Natural killer cell (primary cell): ENCODE data around the gene MKS1. TPM values are rescaled to one million over a fixed set of nuclear protein-coding genes. Genes with fewer than 3 reads are reported as not detected.
A peak's percentile ranks its signal among the peaks of the same experiment; 100 is the strongest.

Experiments
- ATAC-seq, 3 donors: fragments of 150-1000 bp in 2 of 3; fragments of 200-7000 bp in 1 of 3; cut with Tn5 transposase; 1 replicate in 1 of 3; 2 replicates in 2 of 3; pipeline ENCODE4 v1.10.0; 2021; ENCODE audit warnings: mild to moderate bottlenecking in 2 of 3, moderate library complexity in 2 of 3
- DNase-seq, 2 donors: peaks; one replicate each; pipeline versions ENCODE4 v3.0.0 to v3.0.0-alpha.2; 2013 to 2021; ENCODE audit warnings: mixed read lengths in 1 of 2
- H3K27ac ChIP-seq: one replicate; pipeline ENCODE4 v1.5.1; 2013; ENCODE audit warnings: mild to moderate bottlenecking, low read length
- H3K27me3 ChIP-seq: one replicate; pipeline ENCODE4 v1.6.1; 2013; ENCODE audit warnings: low read length; ENCODE audit not compliant: control insufficient read depth, insufficient read depth
- H3K36me3 ChIP-seq: one replicate; pipeline ENCODE4 v1.6.1; 2013; ENCODE audit warnings: low read length; ENCODE audit not compliant: control insufficient read depth, insufficient read depth
- H3K4me1 ChIP-seq: one replicate; pipeline ENCODE4 v1.6.1; 2013; ENCODE audit warnings: low read length; ENCODE audit not compliant: control insufficient read depth, insufficient read depth
- H3K4me3 ChIP-seq: one replicate; pipeline ENCODE4 v1.5.1; 2013; ENCODE audit warnings: low read length
- H3K9me3 ChIP-seq: one replicate; pipeline ENCODE4 v1.6.1; 2013; ENCODE audit warnings: low read length; ENCODE audit not compliant: control insufficient read depth, insufficient read depth
- H3K27ac Mint-ChIP-seq, 2 donors: one replicate each; pipeline ENCODE4 v1.8.0; 2022; ENCODE audit warnings: mild to moderate bottlenecking in 2 of 2, mixed read lengths in 2 of 2, moderate library complexity in 1 of 2
- H3K27me3 Mint-ChIP-seq, 2 donors: one replicate each; pipeline ENCODE4 v1.8.0; 2022; ENCODE audit warnings: low read depth in 2 of 2, mixed read lengths in 2 of 2
- H3K36me3 Mint-ChIP-seq: one replicate; pipeline ENCODE4 v1.8.0; 2022; ENCODE audit warnings: mixed read lengths
- H3K4me1 Mint-ChIP-seq, 2 donors: one replicate each; pipeline ENCODE4 v1.8.0; 2022; ENCODE audit warnings: mixed read lengths in 2 of 2
- H3K4me3 Mint-ChIP-seq: one replicate; pipeline ENCODE4 v1.8.0; 2022; ENCODE audit warnings: mild to moderate bottlenecking, moderate library complexity, mixed read lengths
- H3K9me3 Mint-ChIP-seq, 2 donors: one replicate each; pipeline ENCODE4 v1.8.0; 2022; ENCODE audit warnings: mixed read lengths in 2 of 2
- WGBS: methylation state at CpG from one replicate; pipeline ENCODE4 v1.1.7; 2013; ENCODE audit warnings: missing lambda C conversion rate; ENCODE audit not compliant: insufficient coverage; 5-methylcytosine and 5-hydroxymethylcytosine counted together
- intact Hi-C: fragments of 100-400 bp; cut with micrococcal nuclease; formaldehyde crosslinking; loops from one replicate; pipeline ENCODE4 v1.14.2; 2022
- total RNA-seq, 4 donors: library from RNA; stranded (reverse); fragments of 120-200 nt in 1 of 4; gene quantifications; one replicate each; pipeline versions ENCODE4 v1.2.3 to v1.2.4, GENCODE V29; 2013 to 2022
- TF ChIP-seq, protein P1 (sequence below): fragments of 200-600 bp; IDR thresholded peaks from one replicate; pipeline ENCODE4 v1.8.0; 2022; ENCODE audit warnings: antibody characterized with exemption

MKS1 gene
- total RNA-seq, 3 donors from 2014 or later (not counting 1 experiment from before 2014, with no cell fraction given), result 4.5 to 10.7 (median 8.5) TPM

DNA sequence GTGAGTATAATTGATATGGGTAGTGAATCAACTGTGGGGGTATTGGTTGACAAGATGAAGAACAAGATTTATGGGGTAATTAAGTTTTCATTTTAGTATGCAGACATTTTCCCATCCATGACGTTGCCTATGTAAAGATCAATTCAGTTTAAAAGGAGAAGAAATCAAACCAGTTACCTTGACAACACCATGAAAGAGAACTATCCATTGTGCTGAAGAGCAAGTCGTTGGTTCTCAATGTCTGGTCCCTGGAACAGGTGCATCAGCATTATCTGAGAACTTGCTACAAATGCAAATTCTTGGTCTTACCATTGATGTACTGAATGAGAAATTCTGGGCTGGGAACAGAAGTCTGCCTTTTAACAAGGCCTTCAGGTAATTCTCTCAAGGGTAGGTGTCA is 53.1 kb downstream of the MKS1 start:
- no peaks in the 10 kb centered on the region for H3K36me3 Mint-ChIP-seq
- H3K9me3 ChIP-seq, result no peaks in the 10 kb centered on the region
- DNase-seq (peak in 1 of 2 donors; percentile 32), ATAC-seq (no peak)
- intact Hi-C loops, result no loop called here
- H3K4me3 ChIP-seq, result no peak overlapping the region
- H3K27ac ChIP-seq, result no peak overlapping the region
- peaks cover 29 to 31% of the 10 kb centered on the region in 2 donors for H3K4me1 Mint-ChIP-seq
- no peak overlapping the region for H3K4me3 Mint-ChIP-seq
- no peaks in the 10 kb centered on the region for H3K36me3 ChIP-seq
- H3K9me3 Mint-ChIP-seq, result no peaks in the 10 kb centered on the region
- H3K27me3 ChIP-seq, result no peaks in the 10 kb centered on the region
- no peaks in the 10 kb centered on the region for H3K27me3 Mint-ChIP-seq
- H3K27ac Mint-ChIP-seq, result no peak overlapping the region
- WGBS, result 22% methylated on average over 2 of the region's 2 CpGs
- TF ChIP-seq, protein P1, sequence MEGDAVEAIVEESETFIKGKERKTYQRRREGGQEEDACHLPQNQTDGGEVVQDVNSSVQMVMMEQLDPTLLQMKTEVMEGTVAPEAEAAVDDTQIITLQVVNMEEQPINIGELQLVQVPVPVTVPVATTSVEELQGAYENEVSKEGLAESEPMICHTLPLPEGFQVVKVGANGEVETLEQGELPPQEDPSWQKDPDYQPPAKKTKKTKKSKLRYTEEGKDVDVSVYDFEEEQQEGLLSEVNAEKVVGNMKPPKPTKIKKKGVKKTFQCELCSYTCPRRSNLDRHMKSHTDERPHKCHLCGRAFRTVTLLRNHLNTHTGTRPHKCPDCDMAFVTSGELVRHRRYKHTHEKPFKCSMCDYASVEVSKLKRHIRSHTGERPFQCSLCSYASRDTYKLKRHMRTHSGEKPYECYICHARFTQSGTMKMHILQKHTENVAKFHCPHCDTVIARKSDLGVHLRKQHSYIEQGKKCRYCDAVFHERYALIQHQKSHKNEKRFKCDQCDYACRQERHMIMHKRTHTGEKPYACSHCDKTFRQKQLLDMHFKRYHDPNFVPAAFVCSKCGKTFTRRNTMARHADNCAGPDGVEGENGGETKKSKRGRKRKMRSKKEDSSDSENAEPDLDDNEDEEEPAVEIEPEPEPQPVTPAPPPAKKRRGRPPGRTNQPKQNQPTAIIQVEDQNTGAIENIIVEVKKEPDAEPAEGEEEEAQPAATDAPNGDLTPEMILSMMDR, result no peak
- H3K4me1 ChIP-seq, result peaks cover 20% of the 10 kb centered on the region

DNA sequence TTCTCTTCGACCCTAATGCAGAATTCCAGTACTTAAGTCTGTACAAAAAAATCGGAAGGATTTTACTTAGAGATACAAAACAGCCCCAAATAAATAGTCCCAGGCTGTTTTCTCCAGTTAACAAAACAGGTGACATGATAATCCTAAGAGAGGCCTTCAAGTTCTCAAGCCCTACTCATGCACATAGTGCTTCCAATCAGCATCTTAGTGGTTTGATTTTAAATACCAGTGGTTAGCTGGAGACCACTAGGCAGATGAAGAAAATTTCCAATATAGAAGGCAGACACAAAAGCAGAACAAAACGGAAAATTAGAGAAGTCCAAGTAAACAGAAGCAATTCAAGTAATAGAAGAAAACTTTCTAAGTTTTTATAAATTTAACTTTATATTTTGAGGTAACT is 57.5 kb downstream of the MKS1 start:
- WGBS, result 87% methylated on average over 2 of the region's 3 CpGs
- DNase-seq (no peak), ATAC-seq (no peak)
- Mint-ChIP-seq H3K4me1 (peaks cover 12 to 16% of the 10 kb centered on the region in 2 donors), H3K36me3 (no peaks in the 10 kb centered on the region), H3K9me3 (no peaks in the 10 kb centered on the region), H3K4me3 (no peak overlapping the region), H3K27me3 (no peaks in the 10 kb centered on the region), H3K27ac (no peak overlapping the region)
- intact Hi-C loops, result no loop called here
- Histone ChIP-seq H3K4me3 (no peak overlapping the region), H3K27me3 (no peaks in the 10 kb centered on the region), H3K27ac (no peak overlapping the region), H3K4me1 (peaks cover 12% of the 10 kb centered on the region), H3K9me3 (no peaks in the 10 kb centered on the region), H3K36me3 (no peaks in the 10 kb centered on the region)
- TF ChIP-seq, protein P1, result no peak

DNA sequence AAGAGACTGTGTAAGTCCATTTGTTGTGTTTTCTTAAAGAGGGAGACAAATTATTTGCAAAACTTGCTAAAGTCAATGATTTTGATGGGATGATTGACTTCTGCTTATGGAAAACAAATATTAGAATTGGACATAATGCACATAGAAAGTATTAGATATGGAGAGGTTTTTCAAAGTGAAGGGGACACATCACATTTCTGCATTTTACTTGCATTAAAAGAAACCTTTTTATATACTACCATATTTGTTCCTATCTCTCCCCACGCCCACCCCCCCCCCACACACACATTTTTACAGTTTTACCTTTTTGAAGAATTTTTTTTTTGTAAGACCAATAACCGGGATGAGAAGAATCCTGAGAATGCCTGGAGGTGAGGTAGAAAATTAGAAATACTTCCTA is 60.9 kb downstream of the MKS1 start:
- ATAC-seq, result no peak
- 100% methylated on average over 1 of the region's 2 CpGs for WGBS
- no peaks in the 10 kb centered on the region for H3K36me3 ChIP-seq
- DNase-seq, result no peak
- Mint-ChIP-seq H3K4me1 (peaks cover 43 to 44% of the 10 kb centered on the region in 2 donors), H3K36me3 (no peaks in the 10 kb centered on the region), H3K4me3 (no peak overlapping the region), H3K27me3 (no peaks in the 10 kb centered on the region), H3K9me3 (no peaks in the 10 kb centered on the region), H3K27ac (peak overlapping the region in 1 of 2 donors; percentile 94)
- H3K27ac ChIP-seq, result no peak overlapping the region
- intact Hi-C loops, result no loop called here
- H3K27me3 ChIP-seq, result no peaks in the 10 kb centered on the region
- TF ChIP-seq, protein P1, result no peak
- H3K4me1 ChIP-seq, result peaks cover 38% of the 10 kb centered on the region
- H3K4me3 ChIP-seq, result no peak overlapping the region
- no peaks in the 10 kb centered on the region for H3K9me3 ChIP-seq
